HepG2 (cell line): Measurements from ENCODE around the gene LDLRAD3. TPM values are rescaled to one million over a fixed set of nuclear protein-coding genes. Genes with fewer than 3 reads are reported as not detected.

ENCODE experiments used
- ATAC-seq: fragments of 200-7000 bp; cut with Tn5 transposase; 3 replicates; pipeline ENCODE4 v1.9.1; 2020; ENCODE audit warnings: mild to moderate bottlenecking, moderate library complexity
- BruUV-seq: library from RNA; stranded (reverse); fragments of 400-500 nt; replicated peaks from 2 replicates; lab custom pipeline; 2021; lab: Mats Ljungman, UMichigan
- CTCF ChIA-PET: fragments of 300-600 bp; formaldehyde crosslinking; extraction: SDS; loops from one replicate; lab custom pipeline; 2021; ENCODE audit warnings: low total read pairs, inconsistent platforms, low intra/inter-chr PET ratio; lab: Yijun Ruan, JAX
- POLR2A ChIA-PET: fragments of 350-600 bp; sonication (Branson Sonifier 250); formaldehyde crosslinking; loops from one replicate; lab custom pipeline; 2020; ENCODE audit warnings: antibody characterized with exemption, inconsistent platforms; lab: Yijun Ruan, JAX
- DNase-seq: peaks from one replicate; pipeline ENCODE4 v3.0.0-alpha.2; 2015; ENCODE audit warnings: low spot score
- FAIRE-seq: peaks from 3 replicates; lab custom pipeline; 2011; peaks lifted over from hg19 to GRCh38; lab: Jason Lieb, UNC
- H2AFZ ChIP-seq: one replicate; pipeline ENCODE4 v1.6.1; 2011; ENCODE audit warnings: low read length, inconsistent platforms
- H3K27ac ChIP-seq: fragments of 300-600 bp; 3 replicates; pipeline ENCODE4 v1.8.0; 2011; ENCODE audit warnings: mixed run types, mild to moderate bottlenecking, mixed read lengths, low read length, inconsistent platforms; ENCODE audit not compliant: insufficient read depth; ENCODE audit errors: extremely low read length
- H3K27me3 ChIP-seq, 2 experiments: fragments of 200-600 bp in 1 of 2; 2 replicates in 1 of 2; 3 replicates in 1 of 2; pipeline versions ENCODE4 v1.6.0 to v1.8.0; 2011; ENCODE audit warnings: low read length in 2 of 2, mild to moderate bottlenecking in 2 of 2, moderate library complexity in 2 of 2, inconsistent platforms in 1 of 2; ENCODE audit not compliant: insufficient read depth in 2 of 2, control insufficient read depth in 1 of 2
- H3K36me3 ChIP-seq, 2 experiments: fragments of 200-600 bp in 1 of 2; replicated peaks in 1 of 2; 2 replicates in 1 of 2; 3 replicates in 1 of 2; pipeline versions ENCODE4 v1.5.1 to v1.8.0; 2011; ENCODE audit warnings: low read length in 2 of 2, inconsistent platforms in 1 of 2; ENCODE audit not compliant: insufficient read depth in 2 of 2, control insufficient read depth in 1 of 2
- H3K4me1 ChIP-seq: 2 replicates; pipeline ENCODE4 v1.5.1; 2012; ENCODE audit warnings: low read length, inconsistent platforms; ENCODE audit not compliant: insufficient read depth
- H3K4me2 ChIP-seq: 2 replicates; pipeline ENCODE4 v1.6.0; 2011; ENCODE audit warnings: low read depth, low read length, inconsistent platforms
- H3K4me3 ChIP-seq, 3 experiments: fragments of 200-600 bp in 1 of 3; sonication (generic), shearing (Covaris generic) in 1 of 3; replicated peaks in 1 of 3; 2 replicates each; pipeline ENCODE4 v1.5.1; 2011 to 2016; ENCODE audit warnings: low read length in 3 of 3, inconsistent platforms in 2 of 3, low read depth in 2 of 3, mild to moderate bottlenecking in 2 of 3, control low read depth in 1 of 3, mixed read lengths in 1 of 3; ENCODE audit not compliant: insufficient read depth in 1 of 3
- H3K79me2 ChIP-seq: one replicate; pipeline ENCODE4 v1.6.1; 2011; ENCODE audit warnings: low read length, inconsistent platforms; ENCODE audit not compliant: insufficient read depth
- H3K9ac ChIP-seq: 2 replicates; pipeline ENCODE4 v1.6.0; 2011; ENCODE audit warnings: mild to moderate bottlenecking, low read depth, low read length, inconsistent platforms; ENCODE audit not compliant: insufficient read depth
- H3K9me3 ChIP-seq: 2 replicates; pipeline ENCODE4 v1.5.1; 2012; ENCODE audit warnings: mild to moderate bottlenecking, low read length
- H4K20me1 ChIP-seq: 2 replicates; pipeline ENCODE4 v1.6.0; 2011; ENCODE audit warnings: inconsistent platforms, mild to moderate bottlenecking, low read length, moderate library complexity; ENCODE audit not compliant: insufficient read depth
- GATA4 ChIP-seq: sonication (generic); IDR thresholded peaks from 2 replicates; pipeline ENCODE4 v1.6.1; 2016; ENCODE audit warnings: antibody characterized with exemption, low read depth, borderline replicate concordance
- GTF3A ChIP-seq: sonication (generic); formaldehyde crosslinking; conservative IDR thresholded peaks from 2 replicates; pipeline ENCODE4 v1.4.0; 2020; ENCODE audit warnings: mild to moderate bottlenecking, missing genetic modification reagents
- HHEX ChIP-seq: IDR thresholded peaks from 2 replicates; pipeline ENCODE4 v1.6.1; 2016; ENCODE audit warnings: control low read depth
- IKZF4 ChIP-seq: sonication (generic); formaldehyde crosslinking; IDR thresholded peaks from 2 replicates; pipeline ENCODE4 v1.5.1; 2020; ENCODE audit warnings: borderline replicate concordance, mild to moderate bottlenecking, low read depth, missing genetic modification reagents; ENCODE audit errors: not compliant biosample characterization
- KLF6 ChIP-seq: IDR thresholded peaks from 2 replicates; pipeline ENCODE4 v1.8.0; 2016; ENCODE audit warnings: missing biosample characterization, missing genetic modification reagents
- NFKB2 ChIP-seq: sonication (generic); formaldehyde crosslinking; IDR thresholded peaks from 2 replicates; pipeline ENCODE4 v1.4.0; 2020; ENCODE audit warnings: missing genetic modification reagents, borderline replicate concordance
- ZNF841 ChIP-seq: sonication (generic); formaldehyde crosslinking; IDR thresholded peaks from 2 replicates; pipeline ENCODE4 v1.8.1; 2023; ENCODE audit warnings: missing genetic modification reagents, borderline replicate concordance
- WGBS: methylation state at CpG from one replicate; pipeline ENCODE4 v1.1.6; 2017; ENCODE audit warnings: low lambda C conversion rate; 5-methylcytosine and 5-hydroxymethylcytosine counted together
- in situ Hi-C: cut with HindIII; loops from 2 replicates; pipeline ENCODE4 v1.10.0; 2017; ENCODE audit warnings: low pct_unique_long_range_greater_than_20kb; ENCODE audit not compliant: extremely low pct_ligation_motif_present
- intact Hi-C: fragments of 100-400 bp; cut with micrococcal nuclease; formaldehyde crosslinking; loops from one replicate; pipeline ENCODE4 v1.10.0; 2022; ENCODE audit not compliant: unreplicated experiment
- polyA plus RNA-seq, 8 experiments: library from polyadenylated mRNA; depleted of rRNA in 3 of 8; stranded (reverse) in 7 of 8; unstranded in 1 of 8; fragments of >200 nt; fragmentation: Illumina TruSeq in 4 of 8; extraction: Trizol in 4 of 8; gene quantifications; 2 replicates each; pipeline versions ENCODE4 v1.2.1 to v1.2.3, GENCODE V29; 2011 to 2016; ENCODE audit warnings: low read depth in 4 of 8, missing spikeins in 1 of 8, mixed read lengths in 1 of 8; ENCODE audit not compliant: insufficient read depth in 1 of 8
- total RNA-seq, 5 experiments: library from RNA; depleted of rRNA; stranded (reverse); fragments of >200 nt; fragmentation: Illumina TruSeq; extraction: Trizol; gene quantifications; 2 replicates each; pipeline ENCODE4 v1.2.3, GENCODE V29; 2016; ENCODE audit warnings: low read depth in 1 of 5
- TF ChIP-seq, protein P1 (sequence below): sonication (generic); formaldehyde crosslinking; IDR thresholded peaks from 2 replicates; pipeline ENCODE4 v1.4.0; 2020; ENCODE audit warnings: mild to moderate bottlenecking, missing genetic modification reagents, borderline replicate concordance
- TF ChIP-seq, protein P2 (sequence below): IDR thresholded peaks from 2 replicates; pipeline ENCODE4 v1.6.1; 2016; ENCODE audit warnings: low read depth, missing genetic modification reagents, missing compliant biosample characterization
- TF ChIP-seq, protein P3 (sequence below): IDR thresholded peaks from 2 replicates; pipeline ENCODE4 v1.6.1; 2016; ENCODE audit warnings: low read depth

The LDLRAD3 gene
- total and polyA plus RNA-seq, 2 of the 13 experiments (the other 11 are each of a cell fraction or from before 2014, with no cell fraction given): 0.50 to 0.60 TPM

DNA sequence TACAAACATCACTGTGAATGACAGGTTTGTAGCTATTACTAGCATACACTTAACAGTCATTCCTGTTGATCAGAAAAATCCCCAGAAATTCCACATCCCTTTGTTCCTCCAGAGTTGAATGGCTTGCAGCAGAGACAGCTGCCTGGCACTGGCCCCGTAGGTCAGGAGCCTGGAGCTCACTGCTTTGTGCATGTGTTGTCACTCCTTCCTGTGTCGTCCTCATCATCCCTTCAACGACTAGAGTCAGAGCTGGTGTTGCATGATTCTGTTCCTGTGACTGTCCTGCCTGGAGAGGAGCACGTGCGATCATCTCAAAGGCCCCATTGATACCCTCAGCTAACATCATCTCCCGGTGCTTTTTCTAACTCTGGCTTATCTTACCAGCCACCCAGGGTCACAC, 58.3 kb downstream of the LDLRAD3 start:
- ATAC-seq: no peak
- no peak overlapping the region for H3K27ac ChIP-seq
- TF ChIP-seq NFKB2 (CRISPR knock-in tag) (no peak), HHEX (CRISPR knock-in tag) (no peak), GATA4 (no peak), GTF3A (no peak), IKZF4 (CRISPR knock-in tag) (no peak), KLF6 (CRISPR knock-in tag) (no peak), ZNF841 (CRISPR knock-in tag) (no peak)
- TF ChIP-seq, protein P1, sequence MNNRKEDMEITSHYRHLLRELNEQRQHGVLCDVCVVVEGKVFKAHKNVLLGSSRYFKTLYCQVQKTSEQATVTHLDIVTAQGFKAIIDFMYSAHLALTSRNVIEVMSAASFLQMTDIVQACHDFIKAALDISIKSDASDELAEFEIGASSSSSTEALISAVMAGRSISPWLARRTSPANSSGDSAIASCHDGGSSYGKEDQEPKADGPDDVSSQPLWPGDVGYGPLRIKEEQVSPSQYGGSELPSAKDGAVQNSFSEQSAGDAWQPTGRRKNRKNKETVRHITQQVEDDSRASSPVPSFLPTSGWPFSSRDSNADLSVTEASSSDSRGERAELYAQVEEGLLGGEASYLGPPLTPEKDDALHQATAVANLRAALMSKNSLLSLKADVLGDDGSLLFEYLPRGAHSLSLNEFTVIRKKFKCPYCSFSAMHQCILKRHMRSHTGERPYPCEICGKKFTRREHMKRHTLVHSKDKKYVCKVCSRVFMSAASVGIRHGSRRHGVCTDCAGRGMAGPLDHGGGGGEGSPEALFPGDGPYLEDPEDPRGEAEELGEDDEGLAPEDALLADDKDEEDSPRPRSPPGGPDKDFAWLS (CRISPR knock-in tag): no peak
- TF ChIP-seq, protein P2, sequence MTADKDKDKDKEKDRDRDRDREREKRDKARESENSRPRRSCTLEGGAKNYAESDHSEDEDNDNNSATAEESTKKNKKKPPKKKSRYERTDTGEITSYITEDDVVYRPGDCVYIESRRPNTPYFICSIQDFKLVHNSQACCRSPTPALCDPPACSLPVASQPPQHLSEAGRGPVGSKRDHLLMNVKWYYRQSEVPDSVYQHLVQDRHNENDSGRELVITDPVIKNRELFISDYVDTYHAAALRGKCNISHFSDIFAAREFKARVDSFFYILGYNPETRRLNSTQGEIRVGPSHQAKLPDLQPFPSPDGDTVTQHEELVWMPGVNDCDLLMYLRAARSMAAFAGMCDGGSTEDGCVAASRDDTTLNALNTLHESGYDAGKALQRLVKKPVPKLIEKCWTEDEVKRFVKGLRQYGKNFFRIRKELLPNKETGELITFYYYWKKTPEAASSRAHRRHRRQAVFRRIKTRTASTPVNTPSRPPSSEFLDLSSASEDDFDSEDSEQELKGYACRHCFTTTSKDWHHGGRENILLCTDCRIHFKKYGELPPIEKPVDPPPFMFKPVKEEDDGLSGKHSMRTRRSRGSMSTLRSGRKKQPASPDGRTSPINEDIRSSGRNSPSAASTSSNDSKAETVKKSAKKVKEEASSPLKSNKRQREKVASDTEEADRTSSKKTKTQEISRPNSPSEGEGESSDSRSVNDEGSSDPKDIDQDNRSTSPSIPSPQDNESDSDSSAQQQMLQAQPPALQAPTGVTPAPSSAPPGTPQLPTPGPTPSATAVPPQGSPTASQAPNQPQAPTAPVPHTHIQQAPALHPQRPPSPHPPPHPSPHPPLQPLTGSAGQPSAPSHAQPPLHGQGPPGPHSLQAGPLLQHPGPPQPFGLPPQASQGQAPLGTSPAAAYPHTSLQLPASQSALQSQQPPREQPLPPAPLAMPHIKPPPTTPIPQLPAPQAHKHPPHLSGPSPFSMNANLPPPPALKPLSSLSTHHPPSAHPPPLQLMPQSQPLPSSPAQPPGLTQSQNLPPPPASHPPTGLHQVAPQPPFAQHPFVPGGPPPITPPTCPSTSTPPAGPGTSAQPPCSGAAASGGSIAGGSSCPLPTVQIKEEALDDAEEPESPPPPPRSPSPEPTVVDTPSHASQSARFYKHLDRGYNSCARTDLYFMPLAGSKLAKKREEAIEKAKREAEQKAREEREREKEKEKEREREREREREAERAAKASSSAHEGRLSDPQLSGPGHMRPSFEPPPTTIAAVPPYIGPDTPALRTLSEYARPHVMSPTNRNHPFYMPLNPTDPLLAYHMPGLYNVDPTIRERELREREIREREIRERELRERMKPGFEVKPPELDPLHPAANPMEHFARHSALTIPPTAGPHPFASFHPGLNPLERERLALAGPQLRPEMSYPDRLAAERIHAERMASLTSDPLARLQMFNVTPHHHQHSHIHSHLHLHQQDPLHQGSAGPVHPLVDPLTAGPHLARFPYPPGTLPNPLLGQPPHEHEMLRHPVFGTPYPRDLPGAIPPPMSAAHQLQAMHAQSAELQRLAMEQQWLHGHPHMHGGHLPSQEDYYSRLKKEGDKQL (CRISPR knock-in tag): no peak
- TF ChIP-seq, protein P3, sequence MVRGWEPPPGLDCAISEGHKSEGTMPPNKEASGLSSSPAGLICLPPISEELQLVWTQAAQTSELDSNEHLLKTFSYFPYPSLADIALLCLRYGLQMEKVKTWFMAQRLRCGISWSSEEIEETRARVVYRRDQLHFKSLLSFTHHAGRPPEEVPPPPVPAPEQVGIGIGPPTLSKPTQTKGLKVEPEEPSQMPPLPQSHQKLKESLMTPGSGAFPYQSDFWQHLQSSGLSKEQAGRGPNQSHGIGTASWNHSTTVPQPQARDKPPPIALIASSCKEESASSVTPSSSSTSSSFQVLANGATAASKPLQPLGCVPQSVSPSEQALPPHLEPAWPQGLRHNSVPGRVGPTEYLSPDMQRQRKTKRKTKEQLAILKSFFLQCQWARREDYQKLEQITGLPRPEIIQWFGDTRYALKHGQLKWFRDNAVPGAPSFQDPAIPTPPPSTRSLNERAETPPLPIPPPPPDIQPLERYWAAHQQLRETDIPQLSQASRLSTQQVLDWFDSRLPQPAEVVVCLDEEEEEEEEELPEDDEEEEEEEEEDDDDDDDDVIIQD (CRISPR knock-in tag): no peak
- TF ChIP-seq, all 625 proteins: peak for 0
- DNase-seq: no peak
- WGBS: 13% methylated on average over 6 of the region's 6 CpGs
- Histone ChIP-seq H4K20me1 (no peaks in the 10 kb centered on the region), H3K9me3 (peaks cover 9% of the 10 kb centered on the region), H3K4me2 (no peak overlapping the region), H3K79me2 (no peaks in the 10 kb centered on the region), H3K27me3 (peaks cover 0 to 17% of the 10 kb centered on the region in 2 experiments; a peak in 3 of 5 replicates), H3K4me3 (no peak overlapping the region), H2AFZ (no peak overlapping the region), H3K9ac (no peak overlapping the region), H3K36me3 (no peaks in the 10 kb centered on the region), H3K4me1 (no peaks in the 10 kb centered on the region)
- intact Hi-C loops (no loop called here), in situ Hi-C loops (no loop called here)
- POLR2A ChIA-PET: no interaction called here
- no peak for FAIRE-seq
- CTCF ChIA-PET: no interaction called here
- BruUV-seq: no TSS peak
